ENCODE results near the gene ST6GALNAC1.

Gene ST6GALNAC1

GRCh38 chr17:76575570-76575969 is 68.0 kb downstream of the ST6GALNAC1 start:
- DNase-seq = no peak

Measured in stimulated activated CD4-positive, alpha-beta T cell treated with anti-CD3 and anti-CD28 coated beads, Interleukin-15, amount 100 ng/mL, for 24 hours (primary cell).